Adrenal gland (tissue), 5 donors: Measurements from ENCODE around the gene FAM131A.

Experiments
- POLR2A ChIP-seq, 2 donors: fragments of 450-650 bp; IDR thresholded peaks; one replicate each; pipeline ENCODE4 v1.6.1; 2017; ENCODE audit warnings: antibody characterized with exemption in 2 of 2, mild to moderate bottlenecking in 2 of 2, moderate library complexity in 1 of 2
- TF ChIP-seq, protein P1 (sequence below), 6 experiments: fragments of 450-650 bp in 4 of 6; fragments of 200-600 bp in 2 of 6; sonication (generic) in 1 of 6; IDR thresholded peaks; 1 replicate in 5 of 6; 2 replicates in 1 of 6; pipeline versions ENCODE4 v1.5.1 to v1.8.0; 2016 to 2021; ENCODE audit warnings: antibody characterized with exemption in 6 of 6, mild to moderate bottlenecking in 2 of 6, moderate library complexity in 1 of 6
- donor health status: DM: no; HTN: no; CAD: no.

DNA sequence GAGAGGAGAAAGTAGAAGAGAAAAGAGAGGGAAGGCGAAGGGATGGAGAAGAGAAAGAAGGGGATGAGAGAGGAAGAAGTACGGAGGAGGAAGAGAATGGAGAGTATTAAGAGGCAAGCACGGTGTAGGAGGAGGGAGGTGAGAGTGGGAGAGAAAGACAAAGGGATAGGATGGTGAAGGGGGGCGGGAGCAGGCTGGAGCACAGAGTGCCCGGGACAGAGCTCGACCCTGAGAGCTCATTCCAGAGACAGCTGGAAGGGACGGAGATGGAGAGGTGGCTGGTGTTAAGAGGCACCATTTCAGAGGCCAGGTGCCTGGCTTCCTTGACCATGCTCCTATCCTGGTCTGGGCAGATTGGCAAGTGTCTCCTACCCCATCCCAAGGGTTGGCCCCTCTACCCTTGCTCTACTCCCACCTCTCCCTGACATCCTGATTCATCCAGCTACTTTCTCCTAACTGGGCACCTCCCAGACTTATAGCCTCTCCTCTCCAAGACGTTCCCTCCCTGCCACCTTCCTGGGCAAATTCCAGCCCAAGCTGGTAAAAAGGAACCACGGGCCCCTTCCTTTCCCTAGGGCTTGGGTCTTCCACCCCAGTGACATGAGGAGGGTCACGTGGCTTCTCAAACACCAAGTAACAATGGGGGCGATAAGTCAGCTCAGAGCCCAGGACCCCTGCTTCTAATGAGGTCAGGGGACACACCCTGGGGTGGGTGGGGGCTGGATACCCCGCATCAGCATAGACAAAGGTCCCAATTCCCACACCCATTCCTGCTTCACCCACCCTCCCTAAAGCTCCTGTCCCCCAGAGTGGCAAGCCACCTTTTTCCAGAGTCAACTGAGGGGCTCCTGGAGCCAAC, 22.9 kb downstream of the FAM131A start:
- TF ChIP-seq, protein P1, sequence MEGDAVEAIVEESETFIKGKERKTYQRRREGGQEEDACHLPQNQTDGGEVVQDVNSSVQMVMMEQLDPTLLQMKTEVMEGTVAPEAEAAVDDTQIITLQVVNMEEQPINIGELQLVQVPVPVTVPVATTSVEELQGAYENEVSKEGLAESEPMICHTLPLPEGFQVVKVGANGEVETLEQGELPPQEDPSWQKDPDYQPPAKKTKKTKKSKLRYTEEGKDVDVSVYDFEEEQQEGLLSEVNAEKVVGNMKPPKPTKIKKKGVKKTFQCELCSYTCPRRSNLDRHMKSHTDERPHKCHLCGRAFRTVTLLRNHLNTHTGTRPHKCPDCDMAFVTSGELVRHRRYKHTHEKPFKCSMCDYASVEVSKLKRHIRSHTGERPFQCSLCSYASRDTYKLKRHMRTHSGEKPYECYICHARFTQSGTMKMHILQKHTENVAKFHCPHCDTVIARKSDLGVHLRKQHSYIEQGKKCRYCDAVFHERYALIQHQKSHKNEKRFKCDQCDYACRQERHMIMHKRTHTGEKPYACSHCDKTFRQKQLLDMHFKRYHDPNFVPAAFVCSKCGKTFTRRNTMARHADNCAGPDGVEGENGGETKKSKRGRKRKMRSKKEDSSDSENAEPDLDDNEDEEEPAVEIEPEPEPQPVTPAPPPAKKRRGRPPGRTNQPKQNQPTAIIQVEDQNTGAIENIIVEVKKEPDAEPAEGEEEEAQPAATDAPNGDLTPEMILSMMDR (IDR thresholded peaks at IDR 0.05), result no peak
- TF ChIP-seq POLR2A (IDR thresholded peaks at IDR 0.05), result no peak
